GM15510 (cell line): ENCODE results near the gene PRTFDC1.

Source experiments
- POLR2A ChIP-seq: IDR thresholded peaks from 3 replicates; pipeline ENCODE4 v1.6.1; 2011; ENCODE audit warnings: borderline replicate concordance; ENCODE audit not compliant: insufficient read length; ENCODE audit errors: extremely low read depth

The PRTFDC1 gene

GRCh38 chr10:24873281-24873683, 79.1 kb downstream of the PRTFDC1 start:
- TF ChIP-seq POLR2A = no peak

DNA sequence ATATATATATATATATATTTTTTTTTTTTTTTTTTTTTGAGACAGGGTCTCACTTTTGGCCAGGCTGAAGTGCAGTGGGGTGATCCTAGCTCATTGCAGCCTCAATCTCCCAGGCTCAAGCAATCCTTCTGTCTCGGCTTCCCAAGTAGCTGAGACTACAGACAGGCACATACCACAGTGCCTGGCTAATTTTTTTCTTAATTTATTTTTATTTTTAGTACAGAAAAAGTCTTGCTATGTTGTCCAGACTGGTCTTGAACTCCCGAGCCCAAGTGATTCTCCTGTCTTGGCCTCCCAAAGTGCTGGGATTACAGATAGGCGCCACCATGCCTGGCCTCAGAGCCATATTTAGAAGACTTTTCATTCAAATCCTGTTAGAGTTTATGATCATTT, 79.6 kb downstream of the PRTFDC1 start:
- TF ChIP-seq POLR2A = no peak

- no peak for TF ChIP-seq POLR2A
Observed at GRCh38 chr10:24872049-24872789, 80.2 kb downstream of the PRTFDC1 start.

DNA sequence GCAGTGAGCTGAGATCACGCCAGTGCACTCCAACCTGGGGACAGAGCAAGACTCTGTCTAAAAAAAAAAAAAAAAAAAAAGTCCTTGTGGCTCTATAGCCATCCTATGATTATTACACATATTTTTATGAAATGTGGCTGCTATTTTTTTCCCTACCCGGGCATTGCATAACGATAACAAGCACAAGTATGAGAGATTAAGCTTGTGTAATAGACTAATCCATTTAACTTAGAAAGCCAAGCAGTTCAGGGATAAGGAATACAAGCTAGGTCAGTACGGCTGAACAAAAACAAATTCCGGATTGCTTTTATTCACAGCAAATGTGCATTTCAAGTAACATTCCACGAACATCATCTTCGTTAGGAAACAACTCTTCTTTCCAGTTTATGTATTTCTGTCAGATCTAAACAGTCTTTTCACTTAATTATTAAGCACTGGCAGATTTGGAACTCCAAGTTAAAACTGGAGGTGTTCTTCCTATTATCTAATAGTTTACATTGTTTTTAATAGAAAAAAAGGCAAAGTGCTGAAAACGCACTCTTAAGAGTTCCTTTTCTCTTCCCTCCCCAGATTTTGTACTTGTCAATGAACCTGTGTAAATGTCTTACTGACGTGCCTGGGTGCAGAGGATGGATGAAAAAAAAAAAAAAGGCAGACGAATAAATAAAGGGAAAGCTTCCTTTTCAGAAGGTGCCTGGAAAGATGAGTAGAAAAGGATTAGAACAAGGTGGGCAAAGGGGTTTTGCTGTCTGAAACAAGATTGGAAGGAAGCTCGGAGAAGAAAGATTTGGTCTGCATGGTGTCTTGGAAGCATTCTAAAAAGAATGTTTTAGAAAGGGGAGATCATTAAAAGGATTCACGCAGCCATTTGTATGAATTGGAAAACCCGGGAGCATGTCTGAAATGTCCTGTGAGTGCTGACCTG, 81.1 kb downstream of the PRTFDC1 start:
- no peak for TF ChIP-seq POLR2A

DNA sequence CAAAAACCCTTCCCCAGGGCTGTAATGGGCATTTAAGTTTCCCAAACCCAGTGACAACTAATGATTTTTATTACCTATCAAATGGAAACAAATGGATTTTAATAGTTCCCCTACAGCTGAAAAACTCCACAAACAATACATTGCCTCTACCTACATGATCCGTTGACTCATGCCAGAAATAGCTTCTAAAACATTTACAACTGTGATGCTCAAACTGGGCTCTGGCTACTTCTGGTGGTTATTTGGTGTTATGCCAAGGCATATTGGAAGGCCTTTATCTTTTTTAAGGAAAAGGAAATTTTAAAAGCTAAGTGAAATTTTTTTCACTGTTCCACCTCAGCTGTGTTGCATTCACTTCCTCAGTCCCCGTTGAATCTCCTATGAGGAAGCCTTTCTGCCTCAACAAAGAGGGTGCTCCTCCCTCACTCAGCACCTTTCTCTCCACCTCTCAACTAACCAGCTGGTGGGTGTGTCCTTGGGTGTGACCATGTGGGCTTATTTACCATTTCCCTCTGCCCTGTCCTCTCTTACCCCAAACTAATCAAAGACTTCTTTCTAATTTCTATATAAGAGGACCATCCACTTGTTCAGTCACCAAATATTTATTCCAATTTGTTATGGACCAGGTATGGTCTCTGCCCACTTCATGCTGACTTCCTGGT, 82.9 kb downstream of the PRTFDC1 start:
- no peak for TF ChIP-seq POLR2A

DNA sequence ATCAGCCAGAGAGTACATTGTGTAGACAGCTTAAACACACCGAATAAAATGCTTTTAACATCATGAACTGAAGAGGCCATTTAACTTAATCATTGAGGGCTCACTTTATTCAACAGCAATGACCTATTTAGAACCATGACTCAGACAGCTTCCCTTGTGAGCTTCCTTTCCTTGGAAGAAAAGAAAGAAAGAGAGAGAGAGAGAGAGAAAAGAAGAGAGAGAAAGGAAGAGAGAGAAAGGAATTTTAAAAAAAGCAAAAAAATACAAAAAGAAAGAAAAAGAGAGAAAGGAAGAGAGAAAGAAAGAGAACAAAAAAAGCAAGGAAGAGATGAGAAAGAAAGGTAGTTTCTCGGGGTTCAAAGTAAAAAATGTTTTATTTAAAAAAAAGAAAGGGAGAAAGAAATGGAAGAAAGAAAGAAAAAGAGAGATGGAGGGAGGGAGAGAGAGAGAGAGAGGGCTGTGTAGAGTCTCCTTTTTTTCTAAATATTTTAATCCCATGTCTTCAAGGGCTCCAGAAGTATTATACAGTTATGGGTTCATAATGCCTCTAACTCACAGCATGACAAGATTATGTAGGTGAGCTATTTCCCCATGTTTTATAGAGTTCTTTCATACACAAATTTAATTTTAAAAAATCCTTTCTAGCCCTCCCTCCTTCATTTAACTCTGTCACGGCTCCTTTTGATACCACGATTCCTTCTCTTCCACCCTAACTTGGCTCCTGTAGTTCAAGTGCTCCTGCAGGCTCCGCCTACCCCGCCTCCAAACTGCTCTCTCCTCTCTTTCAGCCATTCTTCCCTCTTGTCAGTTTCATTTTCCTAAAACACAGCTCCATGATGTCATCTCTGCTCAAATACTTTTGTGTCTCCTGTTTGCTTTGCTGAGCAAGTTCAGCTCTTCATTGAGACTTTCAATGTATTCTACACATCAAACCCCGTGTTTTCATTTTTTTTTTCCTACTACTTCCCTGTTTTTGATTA, 85.5 kb downstream of the PRTFDC1 start:
- TF ChIP-seq POLR2A = no peak

GRCh38 chr10:24865783-24866182, 86.6 kb downstream of the PRTFDC1 start:
- TF ChIP-seq POLR2A = no peak

DNA sequence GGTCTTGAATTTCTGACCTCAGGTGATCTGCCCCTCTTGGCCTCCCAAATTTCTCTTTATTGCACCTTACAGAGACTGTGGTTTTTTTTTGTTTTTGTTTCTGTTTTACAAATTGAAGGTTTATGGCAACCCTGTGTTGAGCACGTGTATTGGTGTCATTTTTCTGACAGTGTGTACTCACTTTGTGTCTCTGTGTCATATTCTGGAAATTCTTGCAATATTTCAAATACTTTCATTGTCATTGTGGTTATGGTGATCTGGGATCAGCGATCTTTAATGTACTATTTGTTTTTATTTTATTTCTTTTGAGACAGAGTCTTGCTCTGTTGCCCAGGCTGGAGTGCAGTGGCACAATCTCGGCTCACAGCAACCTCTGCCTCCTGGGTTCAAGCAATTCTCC, 89.8 kb downstream of the PRTFDC1 start:
- TF ChIP-seq POLR2A = no peak

- no peak for TF ChIP-seq POLR2A
Observed at GRCh38 chr10:24858288-24859270, 93.8 kb downstream of the PRTFDC1 start.

- no peak for TF ChIP-seq POLR2A
Observed at GRCh38 chr10:24857031-24857725, 95.2 kb downstream of the PRTFDC1 start.

- TF ChIP-seq POLR2A = no peak
Observed at GRCh38 chr10:24854256-24854655, 98.2 kb downstream of the PRTFDC1 start.

DNA sequence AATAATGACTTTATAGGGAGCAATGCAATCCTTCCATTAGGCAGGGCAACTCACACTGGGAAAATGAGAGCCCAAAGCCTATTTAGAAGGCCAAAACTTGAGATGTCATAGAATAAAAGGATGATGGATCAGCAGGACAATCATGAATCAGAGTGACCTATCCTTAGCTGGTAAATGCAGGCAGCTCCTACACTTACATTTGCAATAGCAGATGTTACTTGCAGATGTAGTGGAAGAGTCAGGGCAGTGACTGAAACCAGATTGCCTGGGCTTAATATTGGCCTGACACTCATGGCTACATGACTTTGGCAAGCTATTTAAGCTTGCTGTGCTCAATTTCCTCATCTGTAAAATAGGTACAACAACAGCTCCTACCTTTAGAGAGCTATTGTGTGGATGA, 98.7 kb downstream of the PRTFDC1 start:
- TF ChIP-seq POLR2A = no peak
